ENCODE results near the gene MINAR1. TPM values are rescaled to one million over a fixed set of nuclear protein-coding genes. Genes with fewer than 3 reads are reported as not detected.

Gene MINAR1
- total RNA-seq, 1 experiment from 2014 or later: 0.22 TPM

DNA sequence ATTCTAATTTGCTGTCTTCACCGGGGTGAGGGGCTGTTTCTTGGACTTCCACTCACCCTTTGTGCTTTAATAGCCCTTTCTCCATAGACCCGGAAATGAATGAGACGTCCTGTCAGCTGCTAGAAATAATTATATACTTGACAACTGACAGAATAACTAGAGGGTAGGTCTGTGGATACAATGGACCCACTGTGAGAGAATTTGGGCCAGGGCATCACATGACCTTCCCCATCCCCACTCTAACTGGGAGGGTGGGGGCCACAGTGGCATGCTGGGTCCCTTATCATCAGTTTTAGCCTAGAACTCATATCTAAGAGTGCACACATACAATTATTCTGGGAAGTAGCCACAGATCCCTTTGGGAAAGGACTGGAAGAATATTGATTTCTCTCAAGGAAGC is 25.9 kb upstream of the MINAR1 start:
- intact Hi-C loops (cut with micrococcal nuclease; ENCODE audit: unreplicated experiment): no loop called here
- Histone ChIP-seq H3K4me3 (no peak overlapping the region), H3K9me3 (ENCODE audit: insufficient read depth, low read depth) (no peaks in the 10 kb centered on the region), H3K27ac (no peak overlapping the region), H3K4me2 (no peak overlapping the region), H3K4me1 (replicated peaks; ENCODE audit: insufficient read depth) (no peaks in the 10 kb centered on the region), H2AFZ (no peak overlapping the region), H4K20me1 (ENCODE audit: insufficient read depth) (no peaks in the 10 kb centered on the region), H3K36me3 (ENCODE audit: low read depth) (no peaks in the 10 kb centered on the region), H3K79me2 (ENCODE audit: low read depth) (no peaks in the 10 kb centered on the region), H3K9me2 (ENCODE audit: insufficient read depth) (no peaks in the 10 kb centered on the region), H3K27me3 (ENCODE audit: insufficient read depth, low read depth) (no peaks in the 10 kb centered on the region), H3F3A (ENCODE audit: insufficient read depth, low read depth) (no peaks in the 10 kb centered on the region)
- ChIA-PET CTCF (no interaction called here), POLR2A (ENCODE audit: unreplicated experiment) (no interaction called here)
- no peak for TF ChIP-seq EZH2 (IDR thresholded peaks at IDR 0.05; ENCODE audit: low read depth)
- TF ChIP-seq, protein P1, sequence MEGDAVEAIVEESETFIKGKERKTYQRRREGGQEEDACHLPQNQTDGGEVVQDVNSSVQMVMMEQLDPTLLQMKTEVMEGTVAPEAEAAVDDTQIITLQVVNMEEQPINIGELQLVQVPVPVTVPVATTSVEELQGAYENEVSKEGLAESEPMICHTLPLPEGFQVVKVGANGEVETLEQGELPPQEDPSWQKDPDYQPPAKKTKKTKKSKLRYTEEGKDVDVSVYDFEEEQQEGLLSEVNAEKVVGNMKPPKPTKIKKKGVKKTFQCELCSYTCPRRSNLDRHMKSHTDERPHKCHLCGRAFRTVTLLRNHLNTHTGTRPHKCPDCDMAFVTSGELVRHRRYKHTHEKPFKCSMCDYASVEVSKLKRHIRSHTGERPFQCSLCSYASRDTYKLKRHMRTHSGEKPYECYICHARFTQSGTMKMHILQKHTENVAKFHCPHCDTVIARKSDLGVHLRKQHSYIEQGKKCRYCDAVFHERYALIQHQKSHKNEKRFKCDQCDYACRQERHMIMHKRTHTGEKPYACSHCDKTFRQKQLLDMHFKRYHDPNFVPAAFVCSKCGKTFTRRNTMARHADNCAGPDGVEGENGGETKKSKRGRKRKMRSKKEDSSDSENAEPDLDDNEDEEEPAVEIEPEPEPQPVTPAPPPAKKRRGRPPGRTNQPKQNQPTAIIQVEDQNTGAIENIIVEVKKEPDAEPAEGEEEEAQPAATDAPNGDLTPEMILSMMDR (conservative IDR thresholded peaks at IDR 0.05): no peak
- BruUV-seq (replicated peaks): no TSS peak
- no peak for DNase-seq

DNA sequence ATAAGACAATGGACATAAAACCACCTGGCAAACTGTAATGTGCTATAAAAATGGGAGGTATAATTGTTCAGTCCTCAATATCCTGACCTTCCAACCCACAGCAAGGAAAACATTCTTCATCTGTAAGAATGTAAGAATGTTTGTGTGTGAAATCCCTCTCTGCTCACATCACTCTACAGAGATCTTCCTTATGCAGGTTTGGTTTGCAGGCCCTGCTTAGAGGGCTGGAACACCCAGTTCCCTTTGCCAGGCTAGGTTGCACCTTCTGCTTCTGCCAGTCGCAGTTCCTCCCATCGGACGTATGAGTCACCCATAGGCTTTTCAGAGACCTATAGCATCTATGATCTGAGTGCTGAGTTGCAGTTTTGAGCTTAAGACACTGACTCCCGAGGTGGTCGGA is 24.1 kb upstream of the MINAR1 start:
- DNase-seq: no peak
- ChIA-PET CTCF (no interaction called here), POLR2A (ENCODE audit: unreplicated experiment) (no interaction called here)
- no TSS peak for BruUV-seq (replicated peaks)
- Histone ChIP-seq H3F3A (ENCODE audit: insufficient read depth, low read depth) (no peaks in the 10 kb centered on the region), H3K36me3 (ENCODE audit: low read depth) (no peaks in the 10 kb centered on the region), H3K27me3 (ENCODE audit: insufficient read depth, low read depth) (no peaks in the 10 kb centered on the region), H3K27ac (no peak overlapping the region), H2AFZ (no peak overlapping the region), H3K79me2 (ENCODE audit: low read depth) (no peaks in the 10 kb centered on the region), H3K9me3 (ENCODE audit: insufficient read depth, low read depth) (no peaks in the 10 kb centered on the region), H3K9me2 (ENCODE audit: insufficient read depth) (no peaks in the 10 kb centered on the region), H4K20me1 (ENCODE audit: insufficient read depth) (no peaks in the 10 kb centered on the region), H3K4me2 (no peak overlapping the region), H3K4me1 (replicated peaks; ENCODE audit: insufficient read depth) (no peaks in the 10 kb centered on the region), H3K4me3 (no peak overlapping the region)
- TF ChIP-seq EZH2 (IDR thresholded peaks at IDR 0.05; ENCODE audit: low read depth): no peak
- TF ChIP-seq, protein P1 (conservative IDR thresholded peaks at IDR 0.05): no peak
- intact Hi-C loops (cut with micrococcal nuclease; ENCODE audit: unreplicated experiment): no loop called here

DNA sequence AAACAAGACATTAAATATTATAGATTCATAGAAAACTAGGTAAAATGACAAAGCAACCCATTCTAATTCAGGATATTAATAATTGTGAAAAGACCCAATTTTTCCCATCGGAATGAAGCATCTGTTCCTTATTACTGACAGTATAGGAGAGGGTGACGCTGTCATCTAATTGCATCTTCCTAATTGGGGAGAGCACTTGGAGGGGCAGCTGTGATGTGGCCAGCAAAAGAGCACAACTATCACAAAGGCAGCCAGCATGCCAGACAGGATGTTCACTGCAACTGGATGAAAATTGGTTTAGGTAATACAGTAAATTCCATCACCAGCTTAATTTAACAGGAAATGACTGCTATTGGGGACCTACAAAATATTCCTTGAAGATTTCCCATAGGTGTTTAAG is 21.9 kb upstream of the MINAR1 start:
- Histone ChIP-seq H3F3A (ENCODE audit: insufficient read depth, low read depth) (no peaks in the 10 kb centered on the region), H3K9me3 (ENCODE audit: insufficient read depth, low read depth) (no peaks in the 10 kb centered on the region), H3K27ac (no peak overlapping the region), H3K36me3 (ENCODE audit: low read depth) (no peaks in the 10 kb centered on the region), H3K4me3 (no peak overlapping the region), H3K9me2 (ENCODE audit: insufficient read depth) (no peaks in the 10 kb centered on the region), H4K20me1 (ENCODE audit: insufficient read depth) (no peaks in the 10 kb centered on the region), H2AFZ (no peak overlapping the region), H3K4me1 (replicated peaks; ENCODE audit: insufficient read depth) (no peaks in the 10 kb centered on the region), H3K27me3 (ENCODE audit: insufficient read depth, low read depth) (no peaks in the 10 kb centered on the region), H3K4me2 (no peak overlapping the region), H3K79me2 (ENCODE audit: low read depth) (no peaks in the 10 kb centered on the region)
- intact Hi-C loops (cut with micrococcal nuclease; ENCODE audit: unreplicated experiment): no loop called here
- no TSS peak for BruUV-seq (replicated peaks)
- DNase-seq: no peak
- CTCF ChIA-PET: no interaction called here
- no peak for TF ChIP-seq EZH2 (IDR thresholded peaks at IDR 0.05; ENCODE audit: low read depth)
- TF ChIP-seq, protein P1 (conservative IDR thresholded peaks at IDR 0.05): no peak
- POLR2A ChIA-PET (ENCODE audit: unreplicated experiment): no interaction called here
